Stimulated activated CD8-positive, alpha-beta memory T cell treated with anti-CD3 and anti-CD28 coated beads, Interleukin-12 subunit alpha, Interleukin-12 subunit beta, amount 100 ng/mL, for 24 hours (primary cell): Measurements from ENCODE around the gene MAX.

Source experiments
- DNase-seq: peaks from one replicate; pipeline ENCODE4 v3.0.0-alpha.2; 2020; ENCODE audit errors: extremely low read depth

Gene MAX

DNA sequence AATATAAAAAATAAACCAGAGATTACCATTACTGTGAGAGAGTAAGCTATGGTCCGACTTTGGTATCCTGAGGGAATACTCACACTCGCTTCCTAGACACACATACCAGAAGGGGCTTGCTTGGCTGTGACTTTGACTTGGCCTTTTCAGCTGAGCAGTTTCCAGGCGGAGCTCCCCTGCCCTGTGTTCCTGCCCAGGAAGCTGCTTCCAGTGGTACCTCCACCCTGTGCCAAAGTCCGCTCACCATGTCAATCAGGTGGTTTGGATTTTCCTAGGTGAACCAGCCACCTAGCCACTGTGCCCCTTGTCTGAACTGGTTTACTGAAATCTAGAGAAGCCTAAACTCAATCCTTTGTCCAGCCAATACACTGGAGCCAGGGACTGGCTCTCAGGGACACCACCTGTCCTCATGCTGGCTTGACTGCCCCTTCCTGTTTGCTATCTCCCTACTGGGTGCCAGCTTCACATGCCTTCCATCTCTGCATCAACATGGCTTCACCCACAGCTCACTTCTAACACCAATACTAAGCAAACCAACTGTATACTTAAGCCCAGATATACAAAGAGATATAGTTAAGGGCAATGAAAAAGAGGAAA is 28.6 kb downstream of the MAX start:
- DNase-seq, result no peak

DNA sequence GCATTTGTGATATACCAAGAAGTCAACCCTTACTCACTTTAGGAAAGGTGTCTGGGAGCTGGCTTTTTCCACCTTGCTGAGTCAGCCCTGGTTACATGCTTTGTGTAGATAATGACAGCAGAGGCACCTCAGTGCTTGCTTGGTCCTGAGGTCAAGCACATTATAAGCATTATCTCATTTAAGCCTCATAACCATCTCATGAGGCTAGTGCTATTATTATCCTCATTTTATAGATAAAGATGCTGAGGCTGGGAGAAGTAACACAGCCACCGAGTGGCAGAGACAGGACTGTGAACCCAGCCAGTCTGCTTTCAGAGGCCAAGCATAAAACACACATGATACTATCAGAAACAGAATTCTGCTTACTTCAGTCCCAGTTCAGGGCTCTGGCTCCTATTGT is 29.4 kb downstream of the MAX start:
- DNase-seq, result no peak

DNA sequence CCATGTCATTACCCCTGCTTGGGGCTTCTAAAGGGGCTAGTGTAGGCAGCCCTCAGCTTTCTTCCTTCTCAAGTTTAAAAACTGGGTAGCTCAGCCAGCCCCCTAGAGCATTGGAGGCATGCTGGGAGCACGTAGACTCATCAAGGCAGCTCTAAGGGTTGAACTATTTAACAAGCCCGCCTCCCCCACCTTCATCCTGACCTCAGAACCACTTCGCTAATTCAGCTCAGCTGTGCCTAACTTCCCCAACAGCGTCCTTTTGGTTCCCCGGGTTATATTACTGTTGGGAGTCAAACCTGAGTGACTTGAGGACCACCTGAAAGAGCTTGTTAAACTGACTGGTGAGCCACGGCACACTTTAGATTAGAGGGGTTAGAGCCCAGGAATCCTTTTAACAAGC is 30.1 kb downstream of the MAX start:
- no peak for DNase-seq

DNA sequence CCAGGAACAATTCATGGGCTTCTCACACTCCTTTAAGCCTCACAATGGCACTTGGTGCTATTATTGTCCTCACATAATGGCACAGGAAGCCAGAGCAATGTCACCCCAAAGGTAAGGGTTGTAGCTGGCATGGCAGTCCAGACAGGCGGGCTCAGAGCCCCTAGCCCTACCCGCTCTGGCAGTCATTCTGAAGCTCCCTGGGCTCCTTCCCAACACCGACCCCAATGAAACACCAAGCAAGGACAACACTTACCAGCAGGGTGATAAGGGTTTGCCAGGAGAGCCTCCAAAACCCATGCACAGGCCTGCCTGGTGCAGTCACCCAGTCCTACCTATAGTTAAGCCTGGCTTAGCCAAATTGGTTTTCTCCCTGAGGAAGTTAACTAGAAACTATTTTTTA is 30.8 kb downstream of the MAX start:
- DNase-seq, result no peak

DNA sequence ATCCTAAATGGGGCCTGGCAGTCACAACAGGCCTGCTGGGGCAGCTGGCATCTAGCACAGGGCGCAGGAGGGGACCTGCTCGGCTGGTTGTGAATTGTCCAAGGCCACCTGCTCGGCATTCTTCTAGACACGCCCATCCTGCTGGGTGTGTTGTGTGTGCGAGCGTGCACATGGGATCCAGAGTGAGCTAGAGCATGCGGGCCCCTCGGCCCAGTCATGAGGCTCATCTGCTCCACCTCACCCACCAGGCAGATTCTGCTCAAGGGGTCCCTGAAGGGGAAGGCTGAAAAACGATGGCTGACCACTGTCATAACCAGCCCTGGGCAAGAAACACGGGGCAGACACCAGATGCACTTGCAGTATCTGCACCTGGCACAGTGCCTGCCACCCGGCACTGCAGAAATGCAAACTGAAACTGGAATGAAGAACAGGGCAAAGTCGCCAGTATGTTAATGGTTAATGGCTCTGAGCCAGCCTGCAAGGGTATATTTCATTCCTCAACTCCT is 31.8 kb downstream of the MAX start:
- DNase-seq, result no peak

- DNase-seq, result no peak
Observed at GRCh38 chr14:65069874-65070413, 32.4 kb downstream of the MAX start.

DNA sequence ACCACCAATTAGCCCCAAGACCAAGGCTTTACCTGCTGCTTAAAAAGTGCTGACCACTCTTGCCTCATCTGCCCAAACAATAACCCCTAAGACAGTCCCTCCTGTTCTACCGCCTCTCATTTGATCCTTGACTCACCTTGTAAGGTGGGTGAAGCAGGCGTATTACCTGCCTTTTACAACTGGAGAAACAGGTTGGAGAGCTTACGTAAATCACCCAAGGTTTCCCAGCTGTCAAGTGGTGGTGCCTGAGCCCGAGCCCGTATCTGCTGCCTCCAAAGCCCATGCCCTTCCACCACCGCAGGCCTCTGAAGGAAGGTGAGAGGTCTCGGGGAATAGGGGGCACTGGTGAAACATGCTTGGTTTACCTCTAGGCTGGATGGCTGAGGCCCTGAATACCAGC is 36.6 kb downstream of the MAX start:
- DNase-seq, result no peak

DNA sequence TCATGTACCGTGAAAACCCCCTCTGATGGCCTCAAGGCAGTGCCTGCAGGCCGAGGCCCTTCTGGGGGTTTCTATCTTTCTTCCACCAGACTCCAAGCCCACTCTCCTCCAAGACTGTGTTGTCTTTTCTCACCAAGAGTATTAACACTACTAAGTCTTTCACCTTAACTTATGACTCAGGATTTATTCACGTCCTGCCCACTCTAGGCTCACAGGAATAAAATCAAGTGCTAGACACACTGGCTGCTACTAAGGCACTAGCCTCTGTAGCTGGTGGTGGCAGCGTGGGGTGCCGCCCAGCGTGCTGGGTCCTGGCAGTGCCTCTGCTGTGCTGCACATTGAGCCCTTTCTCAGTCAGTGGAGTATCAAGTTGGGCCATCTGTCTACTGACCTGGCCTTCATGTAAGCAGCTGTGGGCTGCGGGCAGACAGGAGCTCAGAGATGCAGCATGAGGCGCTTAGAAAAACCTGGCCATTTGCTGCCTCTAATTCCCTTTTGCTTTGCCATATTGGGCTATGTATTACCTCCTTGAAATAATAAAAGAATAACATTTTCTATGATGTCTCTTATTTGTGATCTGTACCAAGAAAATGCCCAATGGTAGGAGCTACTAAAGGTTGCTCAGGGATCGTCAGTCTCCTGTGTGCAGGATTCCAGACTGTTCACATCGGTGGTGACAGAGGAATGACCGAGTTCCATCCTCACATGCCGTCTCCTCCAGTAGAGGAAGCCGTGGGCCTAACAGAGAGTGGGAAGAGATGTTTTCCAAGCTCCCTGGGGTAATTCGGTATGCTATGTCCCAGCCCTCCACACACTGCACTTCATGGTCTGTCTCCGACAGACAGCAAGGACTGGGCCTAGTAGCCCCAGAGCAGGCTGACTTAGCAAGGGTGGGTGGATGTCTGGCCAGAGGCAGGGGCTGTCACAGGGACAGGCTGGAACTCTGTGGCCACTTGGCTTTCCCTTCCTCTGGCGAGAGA is 39.9 kb downstream of the MAX start:
- no peak for DNase-seq

- DNase-seq, result no peak
Observed at GRCh38 chr14:65057695-65058094, 44.6 kb downstream of the MAX start.

DNA sequence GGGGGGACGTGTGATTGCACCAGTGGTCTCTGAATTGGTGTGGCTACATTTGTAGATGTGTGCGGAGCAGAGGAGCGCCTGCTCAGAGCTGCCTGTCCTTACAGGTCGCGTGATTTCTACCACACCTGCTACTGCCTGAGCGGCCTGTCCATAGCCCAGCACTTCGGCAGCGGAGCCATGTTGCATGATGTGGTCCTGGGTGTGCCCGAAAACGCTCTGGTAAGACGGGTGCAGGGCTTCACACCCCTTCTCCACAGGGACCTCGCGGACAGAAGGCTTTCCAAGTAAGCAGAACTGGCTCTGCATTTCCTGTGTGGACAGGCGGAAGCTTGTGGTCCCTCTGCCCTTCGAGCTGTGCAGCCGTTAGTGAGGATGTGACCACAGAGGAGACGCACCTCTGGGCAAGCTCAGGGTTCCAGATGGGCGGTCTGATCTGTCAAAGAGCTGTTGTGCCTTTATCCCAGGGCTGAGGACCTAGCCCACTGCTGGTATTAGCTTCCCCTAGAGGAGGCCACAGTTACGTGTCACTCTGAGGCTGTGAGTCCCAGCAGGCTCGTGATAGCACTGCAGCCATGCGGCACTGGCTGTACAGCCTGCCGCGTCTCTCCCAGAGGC is 47.7 kb downstream of the MAX start:
- no peak for DNase-seq

DNA sequence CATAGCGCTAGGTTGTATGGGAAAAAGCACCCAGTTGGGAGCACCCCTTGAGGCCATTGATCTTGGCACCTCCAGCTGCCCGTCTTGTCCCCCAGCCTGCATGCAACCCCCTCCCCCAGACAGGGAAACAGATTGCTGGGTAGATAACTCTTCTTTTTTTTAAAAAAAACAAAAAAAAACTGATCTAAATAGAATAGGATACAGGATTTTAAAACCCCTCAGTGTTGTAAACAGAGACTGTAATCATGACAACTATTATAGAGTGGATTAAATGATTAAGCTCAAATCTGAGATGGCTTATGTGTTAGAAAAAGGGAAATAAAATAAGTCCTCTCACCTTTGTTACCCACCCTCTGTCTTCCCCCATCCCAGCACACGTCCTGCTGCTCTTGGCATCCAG is 48.9 kb downstream of the MAX start:
- no peak for DNase-seq

- DNase-seq, result no peak
Observed at GRCh38 chr14:65052832-65053231, 49.5 kb downstream of the MAX start.

- DNase-seq, result no peak
Observed at GRCh38 chr14:65045709-65046108, 56.6 kb downstream of the MAX start.

DNA sequence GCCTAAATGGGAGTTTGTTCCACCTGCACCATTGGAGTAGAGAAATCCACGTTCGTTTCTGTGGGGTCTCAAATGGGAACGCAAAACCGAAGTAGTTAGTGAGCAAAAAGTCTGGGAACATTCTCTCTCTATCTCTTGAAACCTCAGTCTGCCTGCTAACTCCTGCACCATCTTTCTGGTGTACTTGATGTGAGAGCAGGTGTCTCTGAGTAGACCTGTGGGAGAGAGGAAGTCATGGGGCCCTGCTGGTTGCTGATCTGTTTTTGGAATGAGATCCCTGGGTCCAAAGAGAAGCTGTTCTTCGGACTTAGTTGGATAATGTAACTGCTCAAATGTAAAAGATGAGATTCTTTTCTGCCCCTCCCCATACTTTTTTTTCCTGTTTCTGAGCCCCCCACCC is 57.3 kb downstream of the MAX start:
- no peak for DNase-seq

- no peak for DNase-seq
Observed at GRCh38 chr14:65044596-65044959, 57.7 kb downstream of the MAX start.

DNA sequence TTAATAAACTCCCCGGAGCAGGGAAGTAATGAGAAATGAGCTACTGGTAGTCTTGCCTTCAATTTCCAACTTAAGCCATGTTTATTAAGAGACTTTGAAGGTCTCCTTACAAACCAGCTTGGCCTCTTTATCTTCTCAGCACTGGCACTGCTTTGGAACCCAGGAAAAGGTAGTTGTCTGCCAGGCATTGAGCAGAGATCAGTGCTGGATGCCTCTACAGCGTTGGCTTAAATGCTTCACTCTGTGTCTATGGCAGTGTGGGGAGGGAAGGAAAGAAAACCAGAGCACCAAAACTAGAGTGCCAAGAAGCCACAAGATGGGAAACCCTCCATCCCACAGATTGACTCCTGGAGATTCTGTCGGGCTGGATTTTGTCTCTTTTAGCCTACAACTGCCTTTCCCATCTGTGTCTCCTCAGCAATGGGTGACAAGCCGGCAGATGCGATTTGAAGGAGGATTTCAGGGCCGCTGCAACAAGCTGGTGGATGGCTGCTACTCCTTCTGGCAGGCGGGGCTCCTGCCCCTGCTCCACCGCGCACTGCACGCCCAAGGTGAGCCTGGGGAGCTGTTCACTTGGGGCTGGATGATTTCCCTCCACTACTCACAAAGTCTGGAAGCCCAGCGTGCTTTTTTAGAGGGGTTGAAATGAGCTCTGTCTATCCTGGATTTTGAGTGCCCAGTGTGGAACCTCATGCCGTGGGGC is 58.3 kb downstream of the MAX start:
- no peak for DNase-seq

- no peak for DNase-seq
Observed at GRCh38 chr14:65042731-65043372, 59.5 kb downstream of the MAX start.

GRCh38 chr14:65042296-65042695 is 60.0 kb downstream of the MAX start:
- no peak for DNase-seq

- DNase-seq, result no peak
Observed at GRCh38 chr14:65041434-65041915, 60.8 kb downstream of the MAX start.

DNA sequence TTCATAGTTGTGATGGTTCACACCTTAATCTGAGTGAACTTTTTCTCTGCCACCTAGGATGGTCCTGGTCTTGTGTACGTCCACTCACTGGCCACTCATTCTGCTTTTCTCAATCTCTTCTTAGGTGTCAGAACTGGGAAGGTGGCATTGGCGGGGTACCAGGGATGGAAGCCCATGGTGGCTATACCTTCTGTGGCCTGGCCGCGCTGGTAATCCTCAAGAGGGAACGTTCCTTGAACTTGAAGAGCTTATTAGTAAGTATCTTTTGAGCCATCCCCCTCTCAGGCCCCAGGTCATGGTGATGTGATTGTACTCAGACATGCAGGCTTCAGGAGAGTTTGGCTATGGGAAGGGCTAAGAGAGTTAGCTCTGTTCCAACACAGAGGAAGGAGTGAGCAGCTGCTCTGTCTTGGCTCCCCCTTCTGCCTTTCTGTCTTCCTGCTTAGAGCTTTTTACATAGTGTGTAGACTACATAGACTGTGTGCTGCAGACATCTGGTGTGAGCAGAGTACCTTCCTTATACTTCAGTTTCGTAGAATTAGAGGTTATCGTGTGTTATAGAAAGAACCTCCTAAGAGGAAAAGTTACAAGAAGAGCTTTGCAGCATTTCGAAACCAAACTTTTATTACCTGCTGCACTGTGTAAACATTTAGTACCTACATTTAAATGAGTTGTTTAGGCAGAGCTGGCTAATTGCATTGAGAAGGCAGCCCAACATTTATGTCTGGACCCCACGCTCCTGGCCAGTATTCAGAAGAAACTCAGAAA is 61.5 kb downstream of the MAX start:
- no peak for DNase-seq
